GM12878 (cell line): ENCODE data around the gene POU6F2. TPM values are rescaled to one million over a fixed set of nuclear protein-coding genes. Genes with fewer than 3 reads are reported as not detected.

Experiments used
- ATAC-seq: fragments of 200-7000 bp; cut with Tn5 transposase; 3 replicates; pipeline ENCODE4 v1.9.1; 2020; ENCODE audit warnings: mild to moderate bottlenecking, moderate library complexity
- BruUV-seq: library from RNA; stranded (reverse); fragments of 400-500 nt; replicated peaks from 2 replicates; lab custom pipeline; 2021; lab: Mats Ljungman, UMichigan
- CTCF ChIA-PET: fragments of 300-600 bp; sonication (Branson Sonifier 250); formaldehyde crosslinking; extraction: SDS; loops from one replicate; lab custom pipeline; 2021; ENCODE audit warnings: inconsistent platforms; lab: Yijun Ruan, JAX
- POLR2A ChIA-PET: fragments of 350-600 bp; formaldehyde crosslinking; extraction: SDS; loops from one replicate; lab custom pipeline; 2021; ENCODE audit warnings: inconsistent platforms; lab: Charles Lee
- RAD21 ChIA-PET: fragments of 300-600 bp; sonication (Branson Sonifier 250); formaldehyde crosslinking; loops from one replicate; lab custom pipeline; 2023; ENCODE audit warnings: antibody characterized with exemption; ENCODE audit not compliant: unreplicated experiment; lab: Charles Lee
- SMC1A ChIA-PET: fragments of 300-600 bp; sonication (Branson Sonifier 250); formaldehyde crosslinking; loops from one replicate; lab custom pipeline; 2023; ENCODE audit not compliant: unreplicated experiment, uncharacterized antibody; lab: Charles Lee
- DNase-seq: peaks from one replicate; pipeline ENCODE4 v3.0.0-alpha.2; 2011; ENCODE audit warnings: low read depth, low spot score
- FAIRE-seq: peaks from 3 replicates; lab custom pipeline; 2011; peaks lifted over from hg19 to GRCh38; lab: Jason Lieb, UNC
- H2AFZ ChIP-seq: 2 replicates; pipeline ENCODE4 v1.6.0; 2011; ENCODE audit warnings: low read depth, low read length, control low read depth; ENCODE audit not compliant: control insufficient read depth
- H3K27ac ChIP-seq: 2 replicates; pipeline ENCODE4 v1.5.1; 2011; ENCODE audit warnings: control low read depth; ENCODE audit not compliant: control insufficient read depth, insufficient read depth
- H3K27me3 ChIP-seq, 2 experiments: replicated peaks in 1 of 2; 2 replicates each; pipeline versions ENCODE4 v1.6.0 to v1.6.1; 2011; ENCODE audit warnings: low read length in 1 of 2; ENCODE audit not compliant: control insufficient read depth in 2 of 2, insufficient read depth in 2 of 2
- H3K36me3 ChIP-seq, 2 experiments: 2 replicates each; pipeline ENCODE4 v1.5.1; 2011; ENCODE audit warnings: low read length in 1 of 2; ENCODE audit not compliant: control insufficient read depth in 2 of 2, insufficient read depth in 2 of 2
- H3K4me1 ChIP-seq: 2 replicates; pipeline ENCODE4 v1.6.1; 2011; ENCODE audit warnings: mild to moderate bottlenecking, low read length, moderate library complexity, mixed read lengths; ENCODE audit not compliant: control insufficient read depth, insufficient read depth
- H3K4me2 ChIP-seq: 2 replicates; pipeline ENCODE4 v1.6.0; 2011; ENCODE audit warnings: control low read depth; ENCODE audit not compliant: control insufficient read depth, insufficient read depth
- H3K4me3 ChIP-seq: fragments of 200-600 bp; sonication (generic); 2 replicates; pipeline ENCODE4 v1.5.1; 2016
- H3K79me2 ChIP-seq: 2 replicates; pipeline ENCODE4 v1.6.0; 2011; ENCODE audit warnings: low read length; ENCODE audit not compliant: control insufficient read depth, insufficient read depth
- H3K9ac ChIP-seq: 2 replicates; pipeline ENCODE4 v1.8.0; 2011; ENCODE audit warnings: low read length, control low read depth, mixed read lengths; ENCODE audit not compliant: control insufficient read depth, insufficient read depth
- H3K9me3 ChIP-seq: replicated peaks from 3 replicates; pipeline ENCODE4 v1.5.1; 2011; ENCODE audit warnings: mild to moderate bottlenecking, low read length; ENCODE audit not compliant: control insufficient read depth, insufficient read depth
- H4K20me1 ChIP-seq: 2 replicates; pipeline ENCODE4 v1.6.0; 2011; ENCODE audit not compliant: control insufficient read depth, insufficient read depth
- CBX5 ChIP-seq: sonication (generic); IDR thresholded peaks from 2 replicates; pipeline ENCODE4 v1.6.1; 2016; ENCODE audit warnings: low read depth, moderate library complexity, mild to moderate bottlenecking, inconsistent platforms
- ELK1 ChIP-seq: IDR thresholded peaks from 2 replicates; pipeline ENCODE4 v1.6.1; 2012; ENCODE audit warnings: low read depth, low read length, improper control_type of control experiment
- HDAC6 ChIP-seq: fragments of 200-600 bp; sonication (generic); IDR thresholded peaks from one replicate; pipeline ENCODE4 v1.8.0; 2017; ENCODE audit warnings: antibody characterized with exemption; ENCODE audit not compliant: unreplicated experiment
- MTA2 ChIP-seq: fragments of 450-650 bp; IDR thresholded peaks from 2 replicates; pipeline ENCODE4 v1.6.1; 2016; ENCODE audit warnings: low read depth, mild to moderate bottlenecking, moderate library complexity
- NR2C2 ChIP-seq: IDR thresholded peaks from 2 replicates; pipeline ENCODE4 v1.6.1; 2011; ENCODE audit warnings: borderline replicate concordance, low read depth; ENCODE audit not compliant: control insufficient read depth, insufficient read length
- WGBS: methylation state at CpG from one replicate; pipeline ENCODE4 v1.1.6; 2016; ENCODE audit warnings: low lambda C conversion rate; ENCODE audit not compliant: insufficient replicate concordance, insufficient coverage; ENCODE audit errors: missing lambda C conversion rate; 5-methylcytosine and 5-hydroxymethylcytosine counted together
- in situ Hi-C: fragments of 300-500 bp; cut with MboI; formaldehyde crosslinking; loops from 9 replicates; pipeline ENCODE4 v1.14.3; 2018; ENCODE audit warnings: mixed read lengths
- intact Hi-C: fragments of 100-400 bp; cut with micrococcal nuclease; formaldehyde crosslinking; loops from one replicate; pipeline ENCODE4 v1.14.2; 2022; ENCODE audit not compliant: unreplicated experiment
- polyA plus RNA-seq, 11 experiments: library from polyadenylated mRNA; depleted of rRNA in 4 of 11; unstranded in 6 of 11; stranded (reverse) in 5 of 11; fragments of >200 nt; fragmentation: Nextera tagmentation in 4 of 11; fragmentation: Illumina TruSeq in 1 of 11; extraction: Ambion mirVana in 4 of 11; extraction: Trizol in 1 of 11; gene quantifications; 1 replicate in 1 of 11; 2 replicates in 10 of 11; pipeline versions ENCODE4 v1.2.1 to v1.2.3, GENCODE V29; 2011 to 2016; ENCODE audit warnings: inconsistent platforms in 2 of 11, missing spikeins in 2 of 11, low read depth in 1 of 11
- total RNA-seq, 4 experiments: library from RNA; depleted of rRNA in 3 of 4; stranded (reverse); fragments of >200 nt in 3 of 4; fragmentation: Illumina TruSeq in 1 of 4; extraction: Trizol in 1 of 4; gene quantifications; 2 replicates each; pipeline versions ENCODE4 v1.2.1 to v1.2.3, GENCODE V29; 2013 to 2021

Gene POU6F2
- total and polyA plus RNA-seq, 10 of the 15 experiments (the other 5 are each of a cell fraction or from before 2014, with no cell fraction given) = 0.10 TPM; not detected in 9

- Histone ChIP-seq H4K20me1 (no peaks in the 10 kb centered on the region), H3K27me3 (no peaks in the 10 kb centered on the region), H3K27ac (no peak overlapping the region), H3K9me3 (no peaks in the 10 kb centered on the region), H3K4me2 (no peak overlapping the region), H3K4me3 (no peak overlapping the region), H3K79me2 (no peaks in the 10 kb centered on the region), H3K36me3 (no peaks in the 10 kb centered on the region), H2AFZ (no peak overlapping the region), H3K9ac (no peak overlapping the region), H3K4me1 (no peaks in the 10 kb centered on the region)
- ATAC-seq = no peak
- no peak for FAIRE-seq
- intact Hi-C loops (no loop called here), in situ Hi-C loops (no loop called here)
- WGBS = 11% methylated on average over 3 of the region's 3 CpGs
- SMC1A ChIA-PET = interaction anchor here (0.6 to 1.8 kb wide), 4 partner anchors 18 to 127 kb away, joined by 3 to 10 read pairs (median 3); no protein-coding TSS in a partner anchor
- no TSS peak for BruUV-seq
- CTCF ChIA-PET = no interaction called here
- RAD21 ChIA-PET = interaction anchor here (1.8 kb wide), 1 partner anchor 73 kb away, joined by 4 read pairs; no protein-coding TSS in a partner anchor
- no peak for DNase-seq
- TF ChIP-seq NR2C2 (no peak), CBX5 (no peak), HDAC6 (no peak), MTA2 (no peak), ELK1 (no peak)
- POLR2A ChIA-PET = no interaction called here
Observed at GRCh38 chr7:39288303-39288702, 310.6 kb downstream of the POU6F2 start.
